Measurements from ENCODE around the gene ENOX2. TPM values are rescaled to one million over a fixed set of nuclear protein-coding genes. Genes with fewer than 3 reads are reported as not detected.

The ENOX2 gene
- total and polyA plus RNA-seq, 8 donors, result 2.6 to 12.1 (median 7.3) TPM

GRCh38 chrX:130874751-130875150 lies 28.3 kb downstream of the ENOX2 start:
- intact Hi-C loops (cut with DNase I; ENCODE audit: low total_unique reads), result no loop called here
- Histone ChIP-seq H3K4me3 (no peak overlapping the region), H3K27me3 (no peaks in the 10 kb centered on the region), H3K9me3 (peaks cover 0 to 12% (median 0%) of the 10 kb centered on the region in 4 donors), H3K27ac (no peak overlapping the region), H3K4me1 (peaks cover 0 to 17% (median 4%) of the 10 kb centered on the region in 4 donors), H3K36me3 (no peaks in the 10 kb centered on the region)
- no peak for DNase-seq
- 53 to 96% (median 91%) methylated on average over 2 of the region's 2 CpGs for WGBS, 5 donors
- TF ChIP-seq CTCF (IDR thresholded peaks at IDR 0.05) (no peak), POLR2A (IDR thresholded peaks at IDR 0.05) (no peak), POLR2AphosphoS5 (IDR thresholded peaks at IDR 0.05) (no peak), EP300 (IDR thresholded peaks at IDR 0.05) (no peak)

- Histone ChIP-seq H3K27me3 (no peaks in the 10 kb centered on the region), H3K27ac (no peak overlapping the region), H3K4me3 (no peak overlapping the region), H3K4me1 (no peaks in the 10 kb centered on the region), H3K9me3 (no peaks in the 10 kb centered on the region), H3K36me3 (no peaks in the 10 kb centered on the region)
- WGBS, 5 donors, result 70 to 96% (median 88%) methylated on average over 3 of the region's 3 CpGs
- TF ChIP-seq POLR2A (IDR thresholded peaks at IDR 0.05) (no peak), EP300 (IDR thresholded peaks at IDR 0.05) (no peak)
- intact Hi-C loops (cut with DNase I; ENCODE audit: low total_unique reads), result no loop called here
- DNase-seq, result no peak
Observed at GRCh38 chrX:130869239-130869638, 33.8 kb downstream of the ENOX2 start.

DNA sequence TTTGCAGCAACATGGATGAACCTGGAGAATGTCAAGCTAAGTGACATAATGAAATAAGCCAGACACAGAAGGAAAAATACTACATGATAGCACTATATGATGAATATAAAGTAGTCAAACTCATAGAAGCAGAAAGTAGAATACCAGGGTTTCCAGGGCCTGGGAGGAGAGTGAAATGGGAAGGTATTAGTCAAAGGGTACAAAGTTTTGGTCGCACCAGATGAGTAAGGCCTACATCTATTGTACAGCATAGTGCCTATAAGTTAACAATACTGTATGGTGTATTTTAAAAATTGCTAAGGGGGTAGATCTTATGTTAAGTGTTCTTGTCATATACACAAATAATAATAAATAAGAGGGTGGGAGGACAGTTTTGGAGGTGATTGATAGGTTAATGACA lies 41.5 kb downstream of the ENOX2 start:
- DNase-seq, result no peak
- H3K4me3 ChIP-seq, result no peak overlapping the region
- H3K9me3 ChIP-seq, result no peaks in the 10 kb centered on the region
- no peak overlapping the region for H3K27ac ChIP-seq
- TF ChIP-seq POLR2AphosphoS5 (IDR thresholded peaks at IDR 0.05), result no peak
- no peak for TF ChIP-seq EP300 (IDR thresholded peaks at IDR 0.05)
- TF ChIP-seq POLR2A (IDR thresholded peaks at IDR 0.05), result no peak
- TF ChIP-seq CTCF (IDR thresholded peaks at IDR 0.05), result no peak
- no peaks in the 10 kb centered on the region for H3K27me3 ChIP-seq
- intact Hi-C loops (cut with DNase I; ENCODE audit: low total_unique reads), result no loop called here
- 71 to 100% (median 92%) methylated on average over 1 of the region's 1 CpG for WGBS, 5 donors
- no peaks in the 10 kb centered on the region for H3K36me3 ChIP-seq
- no peaks in the 10 kb centered on the region for H3K4me1 ChIP-seq

DNA sequence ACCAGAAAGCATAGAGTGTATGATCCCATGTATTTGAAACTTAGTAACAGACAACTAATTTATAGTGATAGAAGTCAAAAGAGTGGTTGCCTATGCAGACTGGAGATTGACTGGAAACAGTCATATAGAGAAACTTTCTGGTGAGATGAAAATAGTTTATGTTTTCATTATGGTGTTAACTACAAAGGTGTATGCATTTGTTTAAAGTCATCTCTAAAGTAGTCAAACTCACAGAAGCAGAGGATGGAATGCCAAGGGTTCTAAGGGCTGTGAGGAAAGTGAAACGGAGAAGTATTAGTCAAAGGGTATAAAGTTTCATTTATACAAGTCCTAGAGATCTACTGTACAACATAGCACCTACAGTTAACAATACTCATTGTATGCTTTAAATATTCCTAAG lies 45.8 kb downstream of the ENOX2 start:
- H3K9me3 ChIP-seq, result peaks cover 0 to 4% (median 1%) of the 10 kb centered on the region in 4 donors
- intact Hi-C loops (cut with DNase I; ENCODE audit: low total_unique reads), result no loop called here
- H3K27me3 ChIP-seq, result no peaks in the 10 kb centered on the region
- no peak overlapping the region for H3K4me3 ChIP-seq
- no peak for DNase-seq
- no peak for TF ChIP-seq EP300 (IDR thresholded peaks at IDR 0.05)
- TF ChIP-seq CTCF (IDR thresholded peaks at IDR 0.05), result no peak
- TF ChIP-seq POLR2AphosphoS5 (IDR thresholded peaks at IDR 0.05), result no peak
- TF ChIP-seq POLR2A (IDR thresholded peaks at IDR 0.05), result no peak
- H3K36me3 ChIP-seq, result no peaks in the 10 kb centered on the region
- H3K27ac ChIP-seq, result no peak overlapping the region
- H3K4me1 ChIP-seq, result no peaks in the 10 kb centered on the region
- 51 to 94% (median 86%) methylated on average over 1 of the region's 1 CpG for WGBS, 5 donors

- Histone ChIP-seq H3K27me3 (no peaks in the 10 kb centered on the region), H3K27ac (no peak overlapping the region), H3K36me3 (no peaks in the 10 kb centered on the region), H3K9me3 (peaks cover 0 to 4% (median 1%) of the 10 kb centered on the region in 4 donors), H3K4me1 (no peaks in the 10 kb centered on the region), H3K4me3 (no peak overlapping the region)
- 76 to 98% (median 84%) methylated on average over 3 of the region's 3 CpGs for WGBS, 5 donors
- TF ChIP-seq POLR2A (IDR thresholded peaks at IDR 0.05) (no peak), CTCF (IDR thresholded peaks at IDR 0.05) (no peak), EP300 (IDR thresholded peaks at IDR 0.05) (no peak), POLR2AphosphoS5 (IDR thresholded peaks at IDR 0.05) (no peak)
- intact Hi-C loops (cut with DNase I; ENCODE audit: low total_unique reads), result no loop called here
- no peak for DNase-seq
Observed at GRCh38 chrX:130851569-130851968, 51.4 kb downstream of the ENOX2 start.

Measured in stomach (tissue), 9 donors.